HepG2 (cell line): ENCODE measurements around the gene C14orf119. TPM values are rescaled to one million over a fixed set of nuclear protein-coding genes. Genes with fewer than 3 reads are reported as not detected.

Experiments used
- CSRNP2 ChIP-seq: sonication (generic); formaldehyde crosslinking; conservative IDR thresholded peaks from 2 replicates; pipeline ENCODE4 v1.8.0; 2022; ENCODE audit warnings: low read depth, missing genetic modification reagents
- DDIT3 ChIP-seq: sonication (generic); formaldehyde crosslinking; IDR thresholded peaks from 2 replicates; pipeline ENCODE4 v1.4.0; 2020; ENCODE audit warnings: mild to moderate bottlenecking, missing genetic modification reagents
- EED ChIP-seq: sonication (generic); formaldehyde crosslinking; IDR thresholded peaks from 2 replicates; pipeline ENCODE4 v1.5.0; 2020; ENCODE audit warnings: mild to moderate bottlenecking, missing genetic modification reagents
- GFI1 ChIP-seq: sonication (generic); formaldehyde crosslinking; IDR thresholded peaks from 2 replicates; pipeline ENCODE4 v1.5.0; 2020; ENCODE audit warnings: missing genetic modification reagents, mild to moderate bottlenecking, borderline replicate concordance
- HNRNPK ChIP-seq: fragments of 200-400 bp; formaldehyde crosslinking; IDR thresholded peaks from 2 replicates; pipeline ENCODE4 v1.6.1; 2018; ENCODE audit warnings: low read length, low read depth, moderate library complexity, mild to moderate bottlenecking; ENCODE audit not compliant: poor library complexity, severe bottlenecking
- MNT ChIP-seq: fragments of 450-650 bp; IDR thresholded peaks from 2 replicates; pipeline ENCODE4 v1.6.1; 2016
- NFKBIZ ChIP-seq: IDR thresholded peaks from 2 replicates; pipeline ENCODE4 v1.6.1; 2018; ENCODE audit warnings: missing genetic modification reagents, missing compliant biosample characterization
- NFRKB ChIP-seq: fragments of 450-650 bp; IDR thresholded peaks from 2 replicates; pipeline ENCODE4 v1.6.1; 2017
- PCBP1 ChIP-seq: fragments of 200-400 bp; formaldehyde crosslinking; IDR thresholded peaks from 2 replicates; pipeline ENCODE4 v1.6.1; 2017; ENCODE audit warnings: mild to moderate bottlenecking, low read depth, low read length, borderline replicate concordance
- SIN3B ChIP-seq: fragments of 150-350 bp; IDR thresholded peaks from 2 replicates; pipeline ENCODE4 v1.6.1; 2014; ENCODE audit warnings: low read length
- ZBED4 ChIP-seq: sonication (generic); formaldehyde crosslinking; IDR thresholded peaks from 2 replicates; pipeline ENCODE4 v1.4.0; 2020; ENCODE audit warnings: missing genetic modification reagents, borderline replicate concordance
- ZFP91 ChIP-seq: sonication (generic); formaldehyde crosslinking; IDR thresholded peaks from 2 replicates; pipeline ENCODE4 v1.9.0; 2022; ENCODE audit warnings: missing genetic modification reagents, mild to moderate bottlenecking, borderline replicate concordance
- ZMYM4 ChIP-seq: sonication (generic); formaldehyde crosslinking; IDR thresholded peaks from 2 replicates; pipeline ENCODE4 v1.8.1; 2023; ENCODE audit warnings: mild to moderate bottlenecking, missing genetic modification reagents
- ZNF138 ChIP-seq: sonication (generic); formaldehyde crosslinking; IDR thresholded peaks from 2 replicates; pipeline ENCODE4 v1.5.0; 2020; ENCODE audit warnings: mild to moderate bottlenecking, low read depth, missing genetic modification reagents
- ZNF253 ChIP-seq: sonication (generic); formaldehyde crosslinking; IDR thresholded peaks from 2 replicates; pipeline ENCODE4 v1.8.0; 2022; ENCODE audit warnings: mild to moderate bottlenecking, missing genetic modification reagents, borderline replicate concordance
- ZNF562 ChIP-seq: sonication (generic); formaldehyde crosslinking; IDR thresholded peaks from 2 replicates; pipeline ENCODE4 v1.8.0; 2022; ENCODE audit warnings: missing genetic modification reagents, borderline replicate concordance
- ZNF598 ChIP-seq: sonication (generic); formaldehyde crosslinking; IDR thresholded peaks from 2 replicates; pipeline ENCODE4 v1.5.1; 2020; ENCODE audit warnings: mild to moderate bottlenecking, missing genetic modification reagents, borderline replicate concordance
- ZNF883 ChIP-seq: sonication (generic); formaldehyde crosslinking; IDR thresholded peaks from 2 replicates; pipeline ENCODE4 v1.5.1; 2020; ENCODE audit warnings: mild to moderate bottlenecking, missing genetic modification reagents; ENCODE audit errors: not compliant biosample characterization
- polyA plus RNA-seq, 8 experiments: library from polyadenylated mRNA; depleted of rRNA in 3 of 8; stranded (reverse) in 7 of 8; unstranded in 1 of 8; fragments of >200 nt; fragmentation: Illumina TruSeq in 4 of 8; extraction: Trizol in 4 of 8; gene quantifications; 2 replicates each; pipeline versions ENCODE4 v1.2.1 to v1.2.3, GENCODE V29; 2011 to 2016; ENCODE audit warnings: low read depth in 4 of 8, missing spikeins in 1 of 8, mixed read lengths in 1 of 8; ENCODE audit not compliant: insufficient read depth in 1 of 8
- total RNA-seq, 5 experiments: library from RNA; depleted of rRNA; stranded (reverse); fragments of >200 nt; fragmentation: Illumina TruSeq; extraction: Trizol; gene quantifications; 2 replicates each; pipeline ENCODE4 v1.2.3, GENCODE V29; 2016; ENCODE audit warnings: low read depth in 1 of 5

C14orf119 gene
- total and polyA plus RNA-seq, 2 of the 13 experiments (the other 11 are each of a cell fraction or from before 2014, with no cell fraction given) = 117 to 206 TPM

- TF ChIP-seq SIN3B (no peak), NFRKB (no peak), ZNF138 (CRISPR knock-in tag) (peak; percentile 67; the same call in 1 of the 2 replicates), NFKBIZ (no peak), ZNF562 (CRISPR knock-in tag) (no peak), MNT (peak; percentile 18; the same call in 1 of the 2 replicates), HNRNPK (no peak), ZNF598 (CRISPR knock-in tag) (peak; percentile 5; the same call in 1 of the 2 replicates), DDIT3 (CRISPR knock-in tag) (no peak), ZNF883 (CRISPR knock-in tag) (no peak), ZFP91 (CRISPR knock-in tag) (no peak), ZMYM4 (CRISPR knock-in tag) (peak; percentile 13; the same call in 1 of the 2 replicates), PCBP1 (no peak), EED (CRISPR knock-in tag) (peak; percentile 78), GFI1 (no peak), CSRNP2 (CRISPR knock-in tag) (no peak), ZBED4 (no peak), ZNF253 (CRISPR knock-in tag) (0 out of 2 replicates have a peak, but pooled peaks have one; percentile 40)
These were observed 41.3 kb downstream of the C14orf119 start (continued) for GRCh38 chr14:23136566-23137133.
